Breast epithelium (tissue), 3 donors: ENCODE results near the gene NR2F1-AS1.

Experiments
- CTCF ChIP-seq, 3 donors: fragments of 450-650 bp; IDR thresholded peaks; one replicate each; pipeline ENCODE4 v1.5.1; 2016 to 2017; ENCODE audit warnings: antibody characterized with exemption in 3 of 3, mild to moderate bottlenecking in 3 of 3, moderate library complexity in 3 of 3
- POLR2A ChIP-seq: fragments of 450-650 bp; IDR thresholded peaks from one replicate; pipeline ENCODE4 v1.6.1; 2016; ENCODE audit warnings: antibody characterized with exemption, mild to moderate bottlenecking, moderate library complexity

GRCh38 chr5:93384995-93385394 is 196.0 kb downstream of the NR2F1-AS1 start:
- TF ChIP-seq CTCF (IDR thresholded peaks at IDR 0.05) (no peak), POLR2A (no peak)
